Measurements from ENCODE around the gene HAUS5.
"Not testable (repeated sequence)": the region's sequence is repeated elsewhere in the genome, so short reads cannot be mapped to it uniquely, and the experiment has no call there.

HAUS5 gene

DNA sequence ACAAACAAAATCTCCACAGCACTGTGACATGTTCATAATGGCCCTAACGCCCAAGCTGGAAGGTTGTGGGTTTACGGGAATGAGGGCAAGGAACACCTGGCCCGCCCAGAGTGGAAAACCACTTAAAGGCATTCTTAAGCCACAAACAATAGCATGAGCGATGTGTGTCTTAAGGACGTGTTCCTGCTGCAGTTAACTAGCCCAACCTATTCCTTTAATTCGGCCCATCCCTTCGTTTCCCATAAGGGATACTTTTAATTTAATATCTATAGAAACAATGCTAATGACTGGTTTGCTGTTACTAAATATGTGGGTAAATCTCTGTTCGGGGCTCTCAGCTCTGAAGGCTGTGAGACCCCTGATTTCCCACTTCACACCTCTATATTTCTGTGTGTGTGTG lies 5.4 kb upstream of the HAUS5 start:
- in situ Hi-C loops (cut with MboI; ENCODE audit: low sequenced_read_pairs), result not testable (repeated sequence)

DNA sequence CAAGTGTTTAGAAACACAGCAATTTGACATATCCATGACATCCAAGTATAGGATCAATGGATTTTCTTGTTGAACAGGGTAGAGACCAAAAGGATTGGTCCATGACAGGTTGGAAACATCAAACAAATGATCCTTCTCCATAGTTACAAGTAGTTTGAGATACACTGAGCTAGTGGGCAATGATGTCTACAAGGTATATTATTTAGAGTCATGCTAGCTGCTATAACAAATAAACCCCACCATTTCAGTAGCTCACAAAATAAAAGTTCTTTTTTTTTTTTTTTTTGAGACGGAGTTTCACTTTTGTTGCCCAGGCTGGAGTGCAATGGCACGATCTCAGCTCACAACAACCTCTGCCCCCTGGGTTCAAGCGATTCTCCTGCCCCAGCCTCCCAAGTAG lies 4.9 kb upstream of the HAUS5 start:
- in situ Hi-C loops (cut with MboI; ENCODE audit: low sequenced_read_pairs), result no loop called here

DNA sequence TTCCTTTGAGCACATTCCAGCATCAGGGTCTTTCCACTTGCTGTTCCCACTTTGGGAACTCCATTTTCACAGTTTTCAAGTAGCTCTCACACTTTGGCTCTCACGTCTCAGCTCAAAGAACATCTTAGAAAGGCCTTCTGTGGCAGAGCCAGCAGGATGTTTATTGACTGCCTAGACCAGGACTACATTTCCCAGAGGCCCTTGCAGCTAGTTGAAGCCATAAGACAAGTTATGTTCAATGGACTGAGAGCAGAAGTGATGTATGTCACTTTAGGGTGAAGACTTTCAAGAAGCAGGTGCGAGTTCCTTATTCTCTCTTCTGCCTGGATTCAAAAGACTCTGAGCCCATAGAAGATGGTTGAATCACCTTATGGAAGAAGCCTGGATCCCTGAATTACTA lies 4.3 kb upstream of the HAUS5 start:
- in situ Hi-C loops (cut with MboI; ENCODE audit: low sequenced_read_pairs), result no loop called here

DNA sequence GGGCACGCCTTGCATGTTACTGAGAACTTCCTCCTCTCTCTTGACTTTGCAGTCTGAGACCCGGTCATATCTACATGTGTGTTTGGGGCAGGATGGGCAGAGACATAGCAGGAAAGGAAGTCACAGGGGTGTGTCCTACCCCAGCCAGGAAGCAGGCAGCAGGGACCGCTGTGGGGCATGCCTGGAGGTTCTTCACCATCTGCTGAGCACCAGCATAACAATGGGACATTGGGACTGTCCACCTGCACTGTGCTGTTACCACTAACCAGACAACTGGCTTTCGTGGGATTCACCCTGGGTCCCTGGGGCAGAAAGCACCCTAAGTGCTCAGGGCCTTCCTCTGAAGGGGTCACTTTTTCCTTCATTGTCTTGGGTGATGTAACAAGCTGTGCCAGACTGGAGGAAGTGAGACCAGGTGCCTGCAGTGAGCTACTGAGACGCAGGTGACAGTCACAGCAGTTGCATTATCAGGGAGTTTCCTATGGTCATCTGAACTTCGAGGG lies 2.6 kb upstream of the HAUS5 start:
- in situ Hi-C loops (cut with MboI; ENCODE audit: low sequenced_read_pairs), result no loop called here

DNA sequence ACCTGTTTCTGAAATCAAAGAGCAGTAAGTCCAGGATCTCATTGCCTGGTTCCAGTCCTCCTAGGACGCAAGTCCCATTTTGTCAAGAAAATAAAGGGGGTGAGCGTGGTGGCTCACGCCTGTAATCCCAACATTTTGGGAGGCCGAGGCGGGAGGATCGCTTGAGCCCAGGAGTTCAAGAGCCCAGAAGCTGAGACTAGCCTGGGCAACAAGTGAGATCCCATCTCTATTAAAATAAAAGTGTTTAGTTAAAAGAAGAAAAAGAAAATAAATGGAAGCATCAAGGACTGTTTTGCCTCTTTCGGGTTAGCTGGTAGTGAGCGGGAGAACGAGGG lies 344 bp upstream of the HAUS5 start:
- in situ Hi-C loops (cut with MboI; ENCODE audit: low sequenced_read_pairs), result no loop called here

- in situ Hi-C loops (cut with MboI; ENCODE audit: low sequenced_read_pairs), result no loop called here
Observed at GRCh38 chr19:35613574-35613973, 1.0 kb downstream of the HAUS5 start.

GRCh38 chr19:35615036-35615435 lies 2.5 kb downstream of the HAUS5 start:
- in situ Hi-C loops (cut with MboI; ENCODE audit: low sequenced_read_pairs), result no loop called here

- in situ Hi-C loops (cut with MboI; ENCODE audit: low sequenced_read_pairs), result no loop called here
Observed at GRCh38 chr19:35618857-35619256, 6.3 kb downstream of the HAUS5 start.

DNA sequence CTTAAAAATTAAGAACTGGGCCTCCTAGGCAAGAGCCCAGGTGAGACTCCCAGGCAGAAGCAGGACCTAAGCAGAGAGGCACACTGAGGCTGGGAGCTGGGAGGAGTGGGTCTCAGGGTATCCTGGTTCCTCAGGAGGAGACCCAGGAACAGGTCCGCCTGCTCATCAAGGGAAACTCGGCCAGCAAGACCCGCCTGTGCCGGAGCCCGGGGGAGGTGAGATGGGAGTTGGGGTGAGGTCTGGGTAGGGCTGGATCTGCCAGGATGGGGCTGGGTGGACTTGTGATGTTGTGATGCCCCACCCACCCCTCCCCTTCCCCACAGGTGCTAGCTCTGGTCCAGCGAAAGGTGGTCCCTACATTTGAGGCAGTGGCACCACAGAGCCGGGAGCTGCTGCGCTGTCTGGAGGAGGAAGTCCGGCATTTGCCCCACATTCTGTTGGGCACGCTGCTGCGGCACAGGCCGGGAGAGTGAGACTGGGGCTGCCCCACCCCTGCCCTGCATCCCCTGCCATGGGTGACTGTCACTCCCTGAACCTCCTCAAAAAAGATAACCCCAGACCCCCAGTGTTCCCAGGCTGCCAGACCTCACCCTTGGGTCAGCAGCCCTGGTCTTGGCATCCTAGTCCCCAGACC lies 6.9 kb downstream of the HAUS5 start:
- in situ Hi-C loops (cut with MboI; ENCODE audit: low sequenced_read_pairs), result no loop called here

- in situ Hi-C loops (cut with MboI; ENCODE audit: low sequenced_read_pairs), result no loop called here
Observed at GRCh38 chr19:35620001-35620400, 7.5 kb downstream of the HAUS5 start.

DNA sequence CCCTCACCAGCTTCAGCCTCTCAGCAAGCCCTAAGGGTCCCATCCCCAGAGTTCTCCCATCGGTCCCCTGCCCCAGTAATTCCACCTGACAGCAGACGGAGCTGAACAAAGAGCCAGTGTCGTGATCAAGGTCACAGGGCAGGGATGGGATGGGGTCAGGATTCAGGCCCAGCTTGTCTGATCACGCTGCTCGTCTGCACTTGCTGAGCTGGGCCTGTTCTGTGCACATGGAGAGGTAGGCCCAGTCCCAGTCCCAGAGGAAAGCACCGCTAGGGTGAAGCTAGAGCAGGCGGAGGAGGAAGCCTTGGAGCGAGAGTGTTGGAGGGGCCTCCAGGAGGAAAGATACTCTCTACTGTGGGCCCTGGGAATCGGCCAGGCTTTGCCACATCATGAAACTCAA lies 9.2 kb downstream of the HAUS5 start:
- in situ Hi-C loops (cut with MboI; ENCODE audit: low sequenced_read_pairs), result no loop called here

GRCh38 chr19:35622750-35623149 lies 10.2 kb downstream of the HAUS5 start:
- in situ Hi-C loops (cut with MboI; ENCODE audit: low sequenced_read_pairs), result no loop called here

DNA sequence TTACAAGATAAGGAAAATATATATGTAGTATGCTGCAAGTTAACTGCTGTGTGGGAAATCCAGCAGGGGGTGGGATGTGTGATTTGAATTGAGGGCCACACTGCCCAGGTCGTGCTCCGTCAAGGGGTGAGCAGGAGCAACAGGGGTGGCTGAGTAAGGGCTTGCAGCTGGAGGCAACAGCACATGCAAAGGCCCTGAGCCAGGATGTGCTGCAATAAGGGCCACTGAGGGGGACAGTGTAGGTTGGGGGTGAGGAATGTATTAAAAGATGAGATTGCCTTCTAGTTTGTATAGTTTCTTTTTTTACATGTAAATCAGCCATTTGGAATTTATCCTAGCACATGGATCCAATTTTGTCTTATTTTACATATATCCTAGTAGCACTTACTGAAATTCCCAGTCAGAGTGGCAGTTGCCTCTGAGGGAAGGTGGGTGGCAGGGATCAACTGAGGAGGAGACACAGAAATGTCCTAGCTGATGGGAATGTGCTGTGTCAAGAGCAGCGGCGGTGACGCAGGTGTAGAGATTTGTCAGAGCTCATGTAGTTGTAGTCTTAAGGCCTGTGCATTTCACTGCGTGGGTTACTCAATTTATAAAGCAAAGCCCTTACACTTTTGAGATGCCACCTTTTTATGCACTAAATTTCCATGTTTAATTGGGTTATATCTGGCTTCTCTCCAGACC lies 10.9 kb downstream of the HAUS5 start:
- in situ Hi-C loops (cut with MboI; ENCODE audit: low sequenced_read_pairs), result no loop called here

GRCh38 chr19:35628264-35628564 lies 15.7 kb downstream of the HAUS5 start:
- in situ Hi-C loops (cut with MboI; ENCODE audit: low sequenced_read_pairs), result no loop called here

GRCh38 chr19:35628565-35629331 lies 16.2 kb downstream of the HAUS5 start, which contains the start of gene RBM42:
RBM42 (plus strand) TSS chr19:35629036; CDS start chr19:35629154, 118 bp downstream.
- in situ Hi-C loops (cut with MboI; ENCODE audit: low sequenced_read_pairs), result no loop called here

DNA sequence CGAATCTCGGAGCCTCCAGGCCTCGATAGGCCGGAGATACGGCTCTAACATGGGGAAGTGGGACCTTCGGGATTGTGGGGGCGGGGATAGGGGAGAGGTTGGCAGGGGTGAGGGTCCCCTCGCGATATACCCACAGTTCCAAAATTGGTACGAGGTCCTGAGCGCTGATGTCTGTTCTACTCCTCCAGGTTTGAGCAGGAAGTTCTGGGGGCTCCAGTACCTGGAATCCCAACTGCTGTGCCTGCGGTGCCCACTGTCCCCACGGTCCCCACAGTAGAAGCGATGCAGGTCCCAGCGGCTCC lies 16.7 kb downstream of the HAUS5 start:
- in situ Hi-C loops (cut with MboI; ENCODE audit: low sequenced_read_pairs), result no loop called here

DNA sequence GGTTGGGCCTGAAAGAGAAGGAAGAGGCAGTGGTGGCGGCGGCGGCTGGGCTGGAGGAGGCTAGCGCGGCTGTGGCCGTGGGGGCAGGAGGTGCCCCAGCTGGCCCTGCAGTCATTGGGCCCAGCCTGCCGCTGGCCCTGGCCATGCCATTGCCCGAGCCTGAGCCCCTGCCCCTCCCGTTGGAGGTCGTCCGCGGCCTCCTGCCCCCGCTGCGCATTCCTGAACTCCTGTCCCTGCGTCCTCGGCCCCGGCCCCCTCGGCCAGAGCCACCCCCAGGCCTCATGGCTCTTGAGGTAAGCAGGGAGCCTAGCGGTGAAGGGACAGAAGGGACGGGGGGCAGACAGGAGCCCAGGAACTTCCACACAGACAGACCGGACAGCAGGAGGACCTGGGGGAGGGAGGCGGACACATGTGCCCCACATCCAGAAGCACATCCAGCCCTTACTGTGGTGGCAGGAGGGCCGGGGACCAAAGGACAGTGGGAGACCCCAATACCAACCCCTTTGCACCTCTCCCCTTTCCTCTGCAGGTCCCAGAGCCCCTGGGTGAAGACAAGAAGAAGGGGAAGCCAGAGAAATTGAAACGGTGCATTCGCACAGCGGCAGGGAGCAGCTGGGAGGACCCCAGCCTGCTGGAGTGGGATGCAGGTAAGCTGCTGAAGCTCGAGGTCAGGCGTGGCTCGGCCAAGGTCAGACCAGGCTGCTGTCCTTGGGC lies 21.3 kb downstream of the HAUS5 start:
- in situ Hi-C loops (cut with MboI; ENCODE audit: low sequenced_read_pairs), result no loop called here

DNA sequence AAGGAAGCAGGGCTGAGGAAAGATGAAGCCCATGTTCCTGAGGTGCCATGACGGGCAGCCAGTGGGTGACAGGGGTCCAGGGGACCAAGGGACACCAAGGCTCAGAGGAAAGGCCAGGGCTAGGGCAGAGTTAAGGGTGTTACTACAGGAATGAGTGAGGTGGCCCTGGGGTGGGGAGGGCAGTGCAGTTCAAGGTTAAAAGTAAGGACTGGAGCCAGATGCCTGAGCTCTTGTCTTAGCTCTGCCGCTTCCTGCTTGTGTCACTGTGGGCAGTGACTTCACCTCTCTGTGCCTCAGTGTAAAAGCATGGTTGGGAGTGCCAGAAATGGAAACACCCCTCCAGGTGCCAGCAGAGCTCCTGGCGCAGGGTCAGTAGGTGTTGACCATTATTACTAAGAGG lies 24.1 kb downstream of the HAUS5 start:
- in situ Hi-C loops (cut with MboI; ENCODE audit: low sequenced_read_pairs), result no loop called here

DNA sequence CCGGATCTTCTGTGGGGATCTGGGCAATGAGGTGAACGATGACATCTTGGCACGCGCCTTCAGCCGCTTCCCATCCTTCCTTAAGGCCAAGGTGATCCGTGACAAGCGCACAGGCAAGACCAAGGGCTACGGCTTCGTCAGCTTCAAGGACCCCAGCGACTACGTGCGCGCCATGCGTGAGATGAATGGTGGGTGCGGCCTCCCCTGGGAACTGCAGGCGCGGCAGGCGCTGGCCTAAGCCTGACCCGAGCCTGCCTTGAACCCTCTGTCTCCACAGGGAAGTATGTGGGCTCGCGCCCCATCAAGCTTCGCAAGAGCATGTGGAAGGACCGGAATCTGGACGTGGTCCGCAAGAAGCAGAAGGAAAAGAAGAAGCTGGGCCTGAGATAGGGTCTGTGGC lies 24.6 kb downstream of the HAUS5 start:
- in situ Hi-C loops (cut with MboI; ENCODE audit: low sequenced_read_pairs), result no loop called here

- in situ Hi-C loops (cut with MboI; ENCODE audit: low sequenced_read_pairs), result no loop called here
Observed at GRCh38 chr19:35639321-35639639, 26.7 kb downstream of the HAUS5 start.

- in situ Hi-C loops (cut with MboI; ENCODE audit: low sequenced_read_pairs), result no loop called here
Observed at GRCh38 chr19:35639863-35640262, 27.3 kb downstream of the HAUS5 start.

Measured in HL-60/S4 treated with retinoic acid at 250 ng/mL for 4 days and 3 days (cell line).